SJCRH30 (cell line): ENCODE data around the gene ALDH4A1. TPM values are rescaled to one million over a fixed set of nuclear protein-coding genes. Genes with fewer than 3 reads are reported as not detected.
"Not testable (repeated sequence)": the region's sequence is repeated elsewhere in the genome, so short reads cannot be mapped to it uniquely, and the experiment has no call there.

ENCODE experiments used
- DNase-seq, 2 experiments: peaks; one replicate each; pipeline ENCODE4 v3.0.0-alpha.2; 2015 to 2020
- H3K27ac ChIP-seq: fragments of 250-450 bp; sonication (Bioruptor Pico); 2 replicates; pipeline ENCODE4 v1.5.1; 2020; ENCODE audit warnings: mild to moderate bottlenecking, moderate library complexity
- H3K27me3 ChIP-seq: fragments of 250-450 bp; sonication (Bioruptor Pico); 2 replicates; pipeline ENCODE4 v1.5.1; 2020; ENCODE audit warnings: mild to moderate bottlenecking, moderate library complexity
- H3K36me3 ChIP-seq: fragments of 250-450 bp; sonication (Bioruptor Pico); 2 replicates; pipeline ENCODE4 v1.5.1; 2020; ENCODE audit warnings: mild to moderate bottlenecking, moderate library complexity
- H3K4me1 ChIP-seq: fragments of 250-450 bp; sonication (Bioruptor Pico); 2 replicates; pipeline ENCODE4 v1.5.1; 2020; ENCODE audit warnings: mild to moderate bottlenecking, moderate library complexity
- H3K4me3 ChIP-seq: fragments of 250-450 bp; sonication (Bioruptor Pico); 2 replicates; pipeline ENCODE4 v1.5.1; 2020; ENCODE audit warnings: mild to moderate bottlenecking, moderate library complexity
- H3K9me3 ChIP-seq: fragments of 250-450 bp; sonication (Bioruptor Pico); replicated peaks from 2 replicates; pipeline ENCODE4 v1.5.1; 2020; ENCODE audit warnings: mild to moderate bottlenecking, moderate library complexity
- total RNA-seq: library from RNA; depleted of rRNA; stranded (reverse); fragments of >200 nt; shearing (Covaris generic); gene quantifications from 2 replicates; pipeline ENCODE4 v1.2.3, GENCODE V29; 2014

The ALDH4A1 gene
- total RNA-seq, 1 experiment from 2014 or later = 7.2 TPM

DNA sequence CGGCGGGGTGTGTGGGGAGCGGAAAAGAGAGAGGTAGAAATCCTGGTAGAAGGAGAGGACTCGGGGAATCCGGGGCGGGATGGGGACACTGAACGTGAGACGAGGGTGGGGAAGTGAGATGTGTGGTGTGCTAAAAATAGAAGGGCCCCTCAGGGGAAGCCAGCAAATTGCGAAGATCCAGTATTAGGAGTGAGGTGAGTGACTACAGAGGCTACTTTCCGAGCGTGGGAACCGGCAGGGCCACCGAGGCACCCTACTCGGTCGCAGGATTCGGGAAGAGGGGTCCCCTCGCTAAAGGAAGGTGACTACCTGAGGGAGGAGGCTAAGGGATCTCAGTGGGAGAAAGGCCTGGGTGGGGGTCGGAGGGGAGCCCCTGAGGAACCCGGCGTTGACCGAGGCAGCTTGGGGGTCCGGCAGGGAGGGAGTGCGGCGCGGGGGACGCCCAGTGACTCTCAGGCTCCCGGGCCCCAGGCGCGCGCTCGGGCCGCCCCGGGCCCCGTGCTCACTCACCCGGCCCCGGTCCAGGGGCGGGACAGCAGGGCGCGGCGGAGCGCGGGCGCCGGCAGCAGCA is 318 bp downstream of the ALDH4A1 start:
- Histone ChIP-seq H3K4me1 (peaks cover 24% of the 10 kb centered on the region), H3K9me3 (no peaks in the 10 kb centered on the region), H3K27ac (peak overlapping the region; percentile 93), H3K36me3 (no peaks in the 10 kb centered on the region), H3K27me3 (no peaks in the 10 kb centered on the region), H3K4me3 (peak overlapping the region; percentile 78)
- DNase-seq = peak; percentile 49 to 62

- H3K4me3 ChIP-seq = peak overlapping the region; percentile 78
- H3K36me3 ChIP-seq = no peaks in the 10 kb centered on the region
- peaks cover 24% of the 10 kb centered on the region for H3K4me1 ChIP-seq
- H3K9me3 ChIP-seq = no peaks in the 10 kb centered on the region
- no peaks in the 10 kb centered on the region for H3K27me3 ChIP-seq
- no peak for DNase-seq
- no peak overlapping the region for H3K27ac ChIP-seq
Observed at GRCh38 chr1:18901147-18901951, 1.0 kb downstream of the ALDH4A1 start.

GRCh38 chr1:18900303-18900841 is 2.0 kb downstream of the ALDH4A1 start:
- no peak overlapping the region for H3K4me3 ChIP-seq
- peak; percentile 58 to 75 for DNase-seq
- peaks cover 24% of the 10 kb centered on the region for H3K4me1 ChIP-seq
- H3K36me3 ChIP-seq = no peaks in the 10 kb centered on the region
- no peaks in the 10 kb centered on the region for H3K9me3 ChIP-seq
- no peaks in the 10 kb centered on the region for H3K27me3 ChIP-seq
- H3K27ac ChIP-seq = no peak overlapping the region

DNA sequence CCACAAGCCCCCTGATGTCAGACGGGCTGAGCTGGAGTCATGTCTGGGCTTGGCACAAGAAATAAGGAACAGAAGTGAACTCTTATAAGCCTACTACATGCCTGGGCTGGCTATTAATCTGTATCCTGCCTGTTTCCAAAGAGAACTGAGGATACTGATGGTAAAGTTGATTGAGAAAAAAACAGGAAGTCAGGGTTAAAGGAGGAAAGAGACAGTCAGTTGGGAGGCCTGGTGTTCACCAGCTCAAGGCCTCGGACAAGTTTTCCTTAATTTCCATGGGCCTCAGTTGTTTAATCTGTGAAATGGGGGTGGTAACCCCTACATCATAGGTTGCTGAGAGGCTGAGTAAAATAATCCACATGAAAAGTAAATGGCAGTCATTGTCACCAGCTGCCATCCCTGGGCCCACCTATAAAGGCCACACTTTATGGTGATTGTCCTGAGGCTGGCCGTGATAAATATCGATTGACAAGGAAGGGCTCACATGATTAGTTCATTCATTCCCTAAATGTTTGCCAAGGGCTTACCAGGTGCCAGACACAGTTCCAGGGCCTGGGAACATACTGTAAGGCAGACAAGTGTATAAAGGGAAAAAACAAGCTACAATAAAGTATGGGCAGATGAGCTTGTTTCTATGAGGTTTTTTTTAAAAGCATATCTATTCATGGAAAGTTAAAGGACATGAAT is 2.8 kb downstream of the ALDH4A1 start:
- no peak for DNase-seq
- Histone ChIP-seq H3K36me3 (no peaks in the 10 kb centered on the region), H3K27ac (no peak overlapping the region), H3K9me3 (no peaks in the 10 kb centered on the region), H3K27me3 (no peaks in the 10 kb centered on the region), H3K4me3 (no peak overlapping the region), H3K4me1 (peaks cover 24% of the 10 kb centered on the region)

GRCh38 chr1:18898567-18898966 is 3.8 kb downstream of the ALDH4A1 start:
- H3K4me3 ChIP-seq = no peak overlapping the region
- no peaks in the 10 kb centered on the region for H3K27me3 ChIP-seq
- no peaks in the 10 kb centered on the region for H3K36me3 ChIP-seq
- no peak for DNase-seq
- peaks cover 16% of the 10 kb centered on the region for H3K4me1 ChIP-seq
- no peaks in the 10 kb centered on the region for H3K9me3 ChIP-seq
- H3K27ac ChIP-seq = no peak overlapping the region

- DNase-seq = no peak
- no peaks in the 10 kb centered on the region for H3K9me3 ChIP-seq
- 0 out of 2 replicates have a peak, but pooled peaks cover 2% of the 10 kb centered on the region for H3K4me1 ChIP-seq
- no peaks in the 10 kb centered on the region for H3K27me3 ChIP-seq
- no peak overlapping the region for H3K27ac ChIP-seq
- H3K36me3 ChIP-seq = no peaks in the 10 kb centered on the region
- no peak overlapping the region for H3K4me3 ChIP-seq
Observed at GRCh38 chr1:18895317-18895716, 7.0 kb downstream of the ALDH4A1 start.

DNA sequence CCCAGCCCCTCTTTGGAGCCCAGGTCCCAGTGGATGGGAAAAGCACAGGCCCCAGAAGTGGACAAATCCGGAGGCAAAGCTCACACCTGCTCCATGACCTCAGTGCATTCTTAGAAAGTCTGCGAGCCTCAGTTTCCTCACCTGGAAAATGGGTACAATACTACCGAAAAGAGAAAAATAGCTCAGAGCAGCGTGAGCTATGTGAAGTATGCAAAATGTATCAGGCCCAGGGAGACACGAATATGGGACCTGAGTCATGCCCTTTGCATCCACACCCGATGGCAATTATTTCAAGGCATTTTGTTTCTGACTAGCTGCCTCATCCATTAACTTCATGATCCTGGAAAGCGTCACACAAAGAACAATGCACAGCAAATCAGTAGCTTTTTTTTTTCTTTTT is 9.2 kb downstream of the ALDH4A1 start:
- no peak overlapping the region for H3K27ac ChIP-seq
- H3K4me1 ChIP-seq = no peaks in the 10 kb centered on the region
- no peaks in the 10 kb centered on the region for H3K36me3 ChIP-seq
- no peaks in the 10 kb centered on the region for H3K27me3 ChIP-seq
- no peak for DNase-seq
- no peaks in the 10 kb centered on the region for H3K9me3 ChIP-seq
- H3K4me3 ChIP-seq = no peak overlapping the region

DNA sequence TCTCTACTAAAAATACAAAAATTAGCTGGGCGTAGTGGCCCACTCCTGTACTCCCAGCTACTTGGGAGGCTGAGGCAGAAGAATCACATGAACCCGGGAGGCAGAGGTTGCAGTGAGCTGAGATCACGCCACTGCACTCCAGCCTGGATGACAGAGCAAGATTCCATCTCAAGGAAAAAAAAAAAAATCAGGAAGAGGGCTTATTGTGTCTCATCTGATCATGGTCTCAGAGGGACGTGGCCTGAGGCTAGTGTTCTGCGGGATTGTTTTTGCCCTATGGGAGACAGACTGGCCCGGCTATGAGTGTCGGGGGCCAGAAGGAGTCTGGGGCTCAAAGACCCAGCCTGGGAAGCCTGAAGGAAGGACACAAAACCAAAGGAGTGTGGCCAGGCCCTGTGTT is 10.5 kb downstream of the ALDH4A1 start:
- DNase-seq, H3K27ac ChIP-seq, H3K9me3 ChIP-seq, H3K36me3 ChIP-seq, H3K4me3 ChIP-seq, H3K27me3 ChIP-seq, H3K4me1 ChIP-seq: not testable (repeated sequence)

DNA sequence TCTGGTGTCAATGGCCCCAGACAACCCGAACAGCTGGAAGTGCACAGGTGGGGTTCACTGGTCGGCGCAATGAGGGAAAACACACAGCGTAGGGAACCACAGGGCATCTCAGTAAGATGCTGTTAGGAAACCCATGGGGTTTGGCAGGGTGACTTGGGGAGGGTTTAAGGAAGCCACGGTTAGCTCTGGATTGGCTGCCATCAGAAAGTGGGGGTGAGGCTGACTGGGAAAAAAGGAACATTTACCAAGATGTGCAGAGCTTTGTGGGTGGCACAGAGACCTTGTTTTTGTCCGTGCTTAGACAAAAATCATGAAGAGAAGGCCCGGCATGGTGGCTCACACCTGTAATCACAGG is 11.0 kb downstream of the ALDH4A1 start:
- Histone ChIP-seq H3K36me3 (no peaks in the 10 kb centered on the region), H3K27me3 (no peaks in the 10 kb centered on the region), H3K27ac (no peak overlapping the region), H3K9me3 (no peaks in the 10 kb centered on the region), H3K4me1 (no peaks in the 10 kb centered on the region), H3K4me3 (no peak overlapping the region)
- DNase-seq = no peak

DNA sequence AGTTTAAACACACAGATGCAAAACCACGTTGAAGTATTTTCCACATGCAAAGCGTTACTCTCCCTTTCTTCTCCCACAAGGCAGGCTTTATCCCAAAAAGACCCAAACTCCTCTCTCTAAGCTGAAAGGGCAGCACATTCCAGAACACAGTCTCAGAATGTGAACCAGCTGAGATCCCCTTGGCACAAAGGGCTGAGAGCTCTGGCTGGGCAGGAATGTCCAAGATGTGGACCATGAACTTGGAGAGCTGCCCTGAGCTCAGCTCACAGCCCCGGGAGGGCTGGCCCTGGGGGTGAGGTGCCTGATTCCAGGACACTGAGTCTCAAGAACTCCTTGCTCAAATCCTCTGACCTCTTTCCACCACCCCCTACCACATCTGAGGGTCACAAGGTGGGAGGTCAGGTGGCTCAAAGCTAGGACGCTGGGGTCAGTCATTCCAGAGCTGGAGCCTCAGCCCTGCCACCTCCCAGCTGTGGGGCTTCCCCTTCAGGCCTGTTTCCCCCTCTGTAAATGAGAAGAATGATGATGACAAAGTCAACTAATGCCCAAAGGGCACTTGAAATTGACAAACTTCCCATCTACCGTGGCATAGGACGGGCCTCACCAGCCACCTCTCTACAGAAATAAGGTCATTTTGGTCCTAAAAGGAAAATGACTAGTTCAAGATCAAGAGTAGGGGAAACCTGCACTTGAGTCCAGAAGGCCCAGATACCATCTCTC is 11.5 kb downstream of the ALDH4A1 start:
- Histone ChIP-seq H3K36me3 (no peaks in the 10 kb centered on the region), H3K9me3 (no peaks in the 10 kb centered on the region), H3K4me1 (no peaks in the 10 kb centered on the region), H3K27ac (no peak overlapping the region), H3K27me3 (no peaks in the 10 kb centered on the region), H3K4me3 (no peak overlapping the region)
- DNase-seq = no peak

DNA sequence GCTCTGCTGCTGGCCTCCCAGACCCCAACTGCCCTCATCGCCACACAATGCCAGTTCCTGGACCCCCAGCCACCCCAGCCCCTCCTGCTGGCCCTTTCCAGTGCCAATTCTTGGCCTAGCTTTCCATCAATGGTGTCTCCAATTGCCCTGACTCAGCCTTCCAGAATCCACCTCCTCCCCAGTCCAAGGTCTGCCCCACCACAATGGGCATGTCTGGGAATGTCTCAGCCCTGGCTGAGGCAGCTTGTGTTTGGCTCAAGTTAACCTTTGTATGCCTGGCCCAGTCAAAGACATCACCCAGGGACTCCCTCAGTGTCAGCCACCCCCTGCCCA is 16.4 kb downstream of the ALDH4A1 start:
- no peak for DNase-seq
- H3K36me3 ChIP-seq = no peaks in the 10 kb centered on the region
- no peak overlapping the region for H3K27ac ChIP-seq
- no peaks in the 10 kb centered on the region for H3K4me1 ChIP-seq
- H3K9me3 ChIP-seq = no peaks in the 10 kb centered on the region
- H3K4me3 ChIP-seq = no peak overlapping the region
- H3K27me3 ChIP-seq = no peaks in the 10 kb centered on the region

- no peaks in the 10 kb centered on the region for H3K4me1 ChIP-seq
- no peak overlapping the region for H3K27ac ChIP-seq
- no peak overlapping the region for H3K4me3 ChIP-seq
- no peaks in the 10 kb centered on the region for H3K9me3 ChIP-seq
- no peaks in the 10 kb centered on the region for H3K27me3 ChIP-seq
- H3K36me3 ChIP-seq = no peaks in the 10 kb centered on the region
- no peak for DNase-seq
Observed at GRCh38 chr1:18885311-18886002, 16.9 kb downstream of the ALDH4A1 start.

DNA sequence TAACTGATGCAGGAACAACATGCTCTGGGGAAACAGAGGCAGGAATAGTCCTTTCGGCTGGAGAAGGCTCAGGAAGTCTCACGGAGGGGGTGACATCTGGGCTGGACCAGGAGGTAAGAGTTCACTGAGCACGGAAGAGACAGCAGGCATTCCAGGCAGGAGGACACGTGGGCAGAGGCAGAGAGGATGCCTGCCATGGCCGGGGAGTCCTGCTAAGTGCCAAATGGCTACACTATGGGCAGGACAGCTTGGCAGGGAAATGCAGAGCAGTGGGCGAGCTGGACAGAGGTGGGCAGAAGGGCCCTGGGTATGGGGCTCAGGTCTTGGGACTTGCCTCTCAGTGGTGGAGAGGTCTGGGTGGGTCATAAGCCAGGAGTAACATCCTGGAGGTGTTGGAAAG is 17.6 kb downstream of the ALDH4A1 start:
- Histone ChIP-seq H3K9me3 (no peaks in the 10 kb centered on the region), H3K27me3 (no peaks in the 10 kb centered on the region), H3K27ac (no peak overlapping the region), H3K36me3 (no peaks in the 10 kb centered on the region), H3K4me3 (no peak overlapping the region), H3K4me1 (no peaks in the 10 kb centered on the region)
- DNase-seq = no peak

- Histone ChIP-seq H3K4me1 (no peaks in the 10 kb centered on the region; the same call in 1 of the 2 replicates), H3K36me3 (no peaks in the 10 kb centered on the region), H3K4me3 (no peak overlapping the region), H3K27ac (no peak overlapping the region), H3K9me3 (no peaks in the 10 kb centered on the region), H3K27me3 (no peaks in the 10 kb centered on the region)
- no peak for DNase-seq
Observed at GRCh38 chr1:18884419-18884717, 18.0 kb downstream of the ALDH4A1 start.
